Gastroesophageal sphincter (tissue), 3 donors: ENCODE data around the gene CFAP68.

Source experiments
- POLR2A ChIP-seq, 2 donors: fragments of 450-650 bp; IDR thresholded peaks; one replicate each; pipeline ENCODE4 v1.6.1; 2017; ENCODE audit warnings: antibody characterized with exemption in 2 of 2, mild to moderate bottlenecking in 2 of 2, moderate library complexity in 1 of 2
- TF ChIP-seq, protein P1 (sequence below), 4 experiments: fragments of 200-600 bp in 2 of 4; fragments of 450-650 bp in 2 of 4; sonication (generic) in 1 of 4; IDR thresholded peaks; one replicate each; pipeline ENCODE4 v1.5.1; 2017 to 2019; ENCODE audit warnings: antibody characterized with exemption in 4 of 4, mild to moderate bottlenecking in 2 of 4, moderate library complexity in 2 of 4

DNA sequence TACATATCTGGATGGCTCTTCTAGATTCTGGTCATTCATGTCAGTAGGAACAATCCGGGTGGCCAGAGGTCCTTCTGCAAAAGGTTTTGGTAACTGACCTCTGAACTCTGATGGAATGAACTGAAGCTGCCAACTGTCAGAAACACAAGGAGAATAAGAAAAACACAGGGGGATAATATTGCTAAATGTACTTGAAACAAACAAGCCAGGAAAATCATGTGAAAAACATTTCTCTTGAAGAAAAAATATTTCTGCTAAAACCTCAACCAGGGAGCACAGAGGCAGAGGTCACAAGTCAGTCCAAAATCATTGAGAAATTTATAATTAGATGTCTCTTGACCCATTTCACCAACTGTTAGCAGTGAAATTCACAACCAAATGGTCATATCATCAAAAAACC is 43.2 kb upstream of the CFAP68 start:
- TF ChIP-seq POLR2A (IDR thresholded peaks at IDR 0.05) = no peak
- TF ChIP-seq, protein P1, sequence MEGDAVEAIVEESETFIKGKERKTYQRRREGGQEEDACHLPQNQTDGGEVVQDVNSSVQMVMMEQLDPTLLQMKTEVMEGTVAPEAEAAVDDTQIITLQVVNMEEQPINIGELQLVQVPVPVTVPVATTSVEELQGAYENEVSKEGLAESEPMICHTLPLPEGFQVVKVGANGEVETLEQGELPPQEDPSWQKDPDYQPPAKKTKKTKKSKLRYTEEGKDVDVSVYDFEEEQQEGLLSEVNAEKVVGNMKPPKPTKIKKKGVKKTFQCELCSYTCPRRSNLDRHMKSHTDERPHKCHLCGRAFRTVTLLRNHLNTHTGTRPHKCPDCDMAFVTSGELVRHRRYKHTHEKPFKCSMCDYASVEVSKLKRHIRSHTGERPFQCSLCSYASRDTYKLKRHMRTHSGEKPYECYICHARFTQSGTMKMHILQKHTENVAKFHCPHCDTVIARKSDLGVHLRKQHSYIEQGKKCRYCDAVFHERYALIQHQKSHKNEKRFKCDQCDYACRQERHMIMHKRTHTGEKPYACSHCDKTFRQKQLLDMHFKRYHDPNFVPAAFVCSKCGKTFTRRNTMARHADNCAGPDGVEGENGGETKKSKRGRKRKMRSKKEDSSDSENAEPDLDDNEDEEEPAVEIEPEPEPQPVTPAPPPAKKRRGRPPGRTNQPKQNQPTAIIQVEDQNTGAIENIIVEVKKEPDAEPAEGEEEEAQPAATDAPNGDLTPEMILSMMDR (IDR thresholded peaks at IDR 0.05) = no peak
